AG10803 (cell line): ENCODE results near the gene VTI1B.

Experiments
- DNase-seq: peaks from one replicate; pipeline ENCODE4 v3.0.0; 2010; ENCODE audit warnings: low read depth
- H3K4me3 ChIP-seq: 2 replicates; pipeline ENCODE4 v1.5.1; 2011; ENCODE audit warnings: mild to moderate bottlenecking, low read length, control low read depth
- CTCF ChIP-seq: conservative IDR thresholded peaks from 2 replicates; pipeline ENCODE4 v1.5.1; 2011; ENCODE audit warnings: mild to moderate bottlenecking, low read length, control low read depth, inconsistent platforms

The VTI1B gene

GRCh38 chr14:67653651-67654280 is 20.7 kb downstream of the VTI1B start:
- no peak overlapping the region for H3K4me3 ChIP-seq
- DNase-seq: peak; percentile 89
- no peak for TF ChIP-seq CTCF

GRCh38 chr14:67652189-67652588 is 22.2 kb downstream of the VTI1B start:
- H3K4me3 ChIP-seq: no peak overlapping the region
- no peak for TF ChIP-seq CTCF
- DNase-seq: no peak

- no peak for TF ChIP-seq CTCF
- peak; percentile 88 for DNase-seq
- no peak overlapping the region for H3K4me3 ChIP-seq
Measured at GRCh38 chr14:67650694-67651093, 23.7 kb downstream of the VTI1B start.

- DNase-seq: peak; percentile 47
- H3K4me3 ChIP-seq: no peak overlapping the region
- no peak for TF ChIP-seq CTCF
Measured at GRCh38 chr14:67650151-67650550, 24.3 kb downstream of the VTI1B start.

- no peak overlapping the region for H3K4me3 ChIP-seq
- no peak for DNase-seq
- TF ChIP-seq CTCF: no peak
Measured at GRCh38 chr14:67646131-67646530, 28.3 kb downstream of the VTI1B start.

- H3K4me3 ChIP-seq: no peak overlapping the region
- no peak for TF ChIP-seq CTCF
- DNase-seq: no peak
Measured at GRCh38 chr14:67645414-67645813, 29.0 kb downstream of the VTI1B start.

- TF ChIP-seq CTCF: no peak
- peak; percentile 38 for DNase-seq
- no peak overlapping the region for H3K4me3 ChIP-seq
Measured at GRCh38 chr14:67644428-67644827, 30.0 kb downstream of the VTI1B start.
